HG03196 (cell line): ENCODE data around the gene STK38L.

ENCODE experiments used
- ATAC-seq: cut with Tn5 transposase; IDR thresholded peaks from one replicate; pipeline ENCODE4 v1.9.1; 2021; ENCODE audit not compliant: unreplicated experiment

Gene STK38L

GRCh38 chr12:27276275-27276674 lies 32.2 kb downstream of the STK38L start:
- no peak for ATAC-seq

GRCh38 chr12:27277846-27278260 lies 33.8 kb downstream of the STK38L start:
- peak; percentile 66 for ATAC-seq

- ATAC-seq = no peak
Measured at GRCh38 chr12:27279826-27280225, 35.7 kb downstream of the STK38L start.

GRCh38 chr12:27280412-27280811 lies 36.3 kb downstream of the STK38L start:
- ATAC-seq = no peak

- ATAC-seq = no peak
Measured at GRCh38 chr12:27282754-27283153, 38.7 kb downstream of the STK38L start.

- no peak for ATAC-seq
Measured at GRCh38 chr12:27284021-27284420, 39.9 kb downstream of the STK38L start.

- no peak for ATAC-seq
Measured at GRCh38 chr12:27284751-27285150, 40.7 kb downstream of the STK38L start.

- no peak for ATAC-seq
Measured at GRCh38 chr12:27285403-27285802, 41.3 kb downstream of the STK38L start.

GRCh38 chr12:27289414-27289813 lies 45.3 kb downstream of the STK38L start:
- ATAC-seq = no peak

GRCh38 chr12:27290501-27291168 lies 46.5 kb downstream of the STK38L start:
- ATAC-seq = no peak

GRCh38 chr12:27291862-27292261 lies 47.8 kb downstream of the STK38L start:
- ATAC-seq = no peak

- ATAC-seq = no peak
Measured at GRCh38 chr12:27292718-27293117, 48.6 kb downstream of the STK38L start.

GRCh38 chr12:27293463-27293862 lies 49.4 kb downstream of the STK38L start:
- no peak for ATAC-seq

- ATAC-seq = no peak
Measured at GRCh38 chr12:27296674-27297073, 52.6 kb downstream of the STK38L start.

GRCh38 chr12:27297566-27297965 lies 53.5 kb downstream of the STK38L start:
- ATAC-seq = no peak

- no peak for ATAC-seq
Measured at GRCh38 chr12:27299102-27299501, 55.0 kb downstream of the STK38L start.

GRCh38 chr12:27300226-27300625 lies 56.1 kb downstream of the STK38L start:
- ATAC-seq = no peak

GRCh38 chr12:27303139-27304111 lies 59.3 kb downstream of the STK38L start:
- ATAC-seq = no peak

GRCh38 chr12:27304856-27305255 lies 60.8 kb downstream of the STK38L start:
- ATAC-seq = no peak

GRCh38 chr12:27305673-27306456 lies 61.8 kb downstream of the STK38L start:
- no peak for ATAC-seq

GRCh38 chr12:27309293-27309994 lies 65.4 kb downstream of the STK38L start:
- ATAC-seq = peak; percentile 48
